Measurements from ENCODE around the gene OR51B4.
"Not testable (repeated sequence)": the region's sequence is repeated elsewhere in the genome, so short reads cannot be mapped to it uniquely, and the experiment has no call there.

OR51B4 gene

DNA sequence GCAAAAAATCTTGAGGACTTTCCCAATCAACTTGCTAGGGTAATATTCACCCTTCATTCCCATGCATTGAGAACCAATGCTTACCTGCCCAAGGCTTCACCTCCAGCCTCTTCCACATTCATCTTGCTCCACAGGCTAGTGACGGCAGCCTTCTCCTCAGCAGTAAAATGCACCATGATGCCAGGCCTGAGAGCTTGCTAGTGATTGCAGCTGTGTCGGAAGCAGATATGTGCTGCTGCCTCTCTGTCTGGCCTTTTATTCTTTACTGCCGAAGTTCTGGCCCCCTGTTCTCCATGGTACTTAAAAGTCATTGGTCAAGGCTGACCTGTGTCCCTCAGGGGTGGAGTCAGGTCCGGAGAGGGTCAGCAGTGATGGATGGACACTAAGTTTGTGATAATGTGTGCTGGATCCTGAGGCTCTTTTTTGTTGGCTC, 32.0 kb downstream of the OR51B4 start, which contains the start of gene HBE1:
TSS of gene HBE1 (minus strand) at position 231 of the 433 bp plus-strand sequence. CDS start at position 176, 55 bp downstream.
- DNase-seq = no peak

DNA sequence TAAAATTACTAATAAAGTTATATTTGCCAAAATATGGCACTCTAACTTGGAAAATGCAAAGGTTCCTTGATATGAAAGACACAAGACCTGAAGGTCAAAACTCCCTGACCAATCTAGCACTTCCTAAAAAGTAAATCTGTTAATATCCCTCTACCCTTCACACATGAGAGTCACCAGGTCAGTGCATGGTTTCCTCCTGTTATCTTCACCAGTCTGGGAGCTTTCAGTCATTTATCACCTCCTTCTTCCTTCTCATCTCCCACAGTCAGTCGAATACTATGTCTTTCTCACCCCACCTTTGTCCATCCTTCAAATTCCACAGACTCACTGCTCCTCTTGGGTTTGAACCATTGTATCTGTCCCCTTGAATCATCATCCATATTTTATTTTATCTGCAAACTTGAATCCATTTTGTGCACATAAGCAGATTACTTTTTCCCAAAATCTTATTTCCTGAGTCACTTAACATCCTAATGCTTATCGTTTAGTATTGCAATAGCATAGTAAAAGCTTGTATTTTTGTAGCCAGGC, 34.6 kb downstream of the OR51B4 start:
- DNase-seq = no peak

DNA sequence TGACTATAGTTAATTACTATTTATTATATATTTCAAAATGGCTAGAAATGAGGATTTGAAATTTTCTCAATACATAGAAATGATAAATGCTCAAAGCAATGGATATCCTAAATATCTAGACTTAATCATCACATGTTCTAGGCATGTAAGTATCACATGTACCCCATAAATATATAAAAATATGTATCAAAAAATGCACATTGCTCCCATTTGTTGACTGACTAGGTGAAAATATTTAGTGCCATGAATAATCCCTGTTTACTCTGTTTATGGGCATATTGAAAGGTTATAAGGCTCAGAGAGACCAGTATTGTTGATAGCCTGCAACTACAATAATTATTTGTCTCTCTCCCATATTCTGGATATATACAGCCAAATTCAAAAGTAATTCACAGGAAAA, 35.1 kb downstream of the OR51B4 start:
- no peak for DNase-seq

DNA sequence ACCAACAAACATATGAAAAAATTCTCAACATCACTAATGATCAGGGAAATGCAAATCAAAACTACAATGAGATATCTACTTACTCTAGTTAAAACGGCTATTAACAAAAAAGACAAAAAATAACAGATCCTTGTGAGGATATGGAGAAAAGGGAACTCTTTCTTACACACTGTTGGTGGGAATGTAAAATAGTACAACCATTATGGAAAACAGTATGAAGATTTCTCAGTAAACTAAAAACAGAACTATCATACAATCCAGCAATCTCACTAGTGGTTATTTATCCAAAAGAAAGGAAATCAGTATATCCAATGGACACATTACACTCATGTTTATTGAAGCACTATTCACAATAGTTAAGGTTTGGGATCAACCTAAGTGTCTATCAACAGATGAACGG, 35.9 kb downstream of the OR51B4 start:
- DNase-seq = no peak

DNA sequence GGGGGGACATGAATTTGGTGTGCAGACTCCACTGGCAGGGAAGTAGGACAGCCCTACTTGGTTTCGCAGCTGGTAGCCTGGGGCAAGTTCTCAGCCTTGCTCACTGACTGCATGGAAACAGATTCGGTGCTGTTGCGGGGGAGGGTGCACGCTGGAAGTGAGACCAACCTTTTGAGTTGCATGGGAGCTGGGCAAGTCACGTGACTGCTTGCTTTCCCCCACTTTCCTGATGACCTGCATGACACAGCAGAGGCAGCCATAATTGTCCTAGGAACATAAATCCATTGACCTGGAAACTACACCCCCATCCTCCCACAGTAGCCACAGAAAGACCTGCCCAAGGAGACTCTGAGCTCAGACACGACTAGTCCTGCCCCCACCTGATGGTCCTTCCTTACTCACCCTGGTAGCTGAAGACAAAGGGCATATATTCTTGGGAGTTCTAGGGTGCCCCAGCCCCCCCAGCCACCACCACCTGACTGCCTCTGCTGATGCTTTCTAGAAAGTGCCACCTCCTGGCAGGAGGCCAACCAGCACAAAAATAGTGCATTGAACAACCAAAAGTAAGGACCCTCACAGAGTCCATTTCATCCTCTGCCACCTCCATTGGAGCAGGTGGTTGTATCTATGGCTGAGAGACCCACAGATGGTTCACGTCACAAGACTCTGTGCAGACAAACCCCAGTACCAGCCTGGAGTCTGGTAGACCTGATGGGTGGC, 43.0 kb downstream of the OR51B4 start:
- no peak for DNase-seq

DNA sequence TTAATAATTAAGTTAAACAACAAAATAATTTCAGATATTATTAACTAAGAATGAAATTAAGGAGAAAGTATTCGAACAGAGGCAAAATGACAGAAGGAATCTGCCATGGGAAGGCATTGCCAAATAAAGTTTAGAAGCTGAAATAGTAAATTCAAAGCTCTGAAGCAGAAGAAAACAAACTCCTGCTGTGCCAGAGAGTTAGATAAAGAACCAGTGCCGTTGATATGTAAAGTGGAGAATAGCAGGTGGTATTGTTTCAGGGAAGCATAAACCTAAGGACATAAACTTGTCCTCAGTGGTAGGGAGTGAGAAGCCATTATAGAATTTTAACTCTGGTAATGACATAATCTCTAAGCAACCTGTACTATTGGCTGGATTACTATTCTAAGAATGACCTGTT, 44.5 kb downstream of the OR51B4 start:
- no peak for DNase-seq

DNA sequence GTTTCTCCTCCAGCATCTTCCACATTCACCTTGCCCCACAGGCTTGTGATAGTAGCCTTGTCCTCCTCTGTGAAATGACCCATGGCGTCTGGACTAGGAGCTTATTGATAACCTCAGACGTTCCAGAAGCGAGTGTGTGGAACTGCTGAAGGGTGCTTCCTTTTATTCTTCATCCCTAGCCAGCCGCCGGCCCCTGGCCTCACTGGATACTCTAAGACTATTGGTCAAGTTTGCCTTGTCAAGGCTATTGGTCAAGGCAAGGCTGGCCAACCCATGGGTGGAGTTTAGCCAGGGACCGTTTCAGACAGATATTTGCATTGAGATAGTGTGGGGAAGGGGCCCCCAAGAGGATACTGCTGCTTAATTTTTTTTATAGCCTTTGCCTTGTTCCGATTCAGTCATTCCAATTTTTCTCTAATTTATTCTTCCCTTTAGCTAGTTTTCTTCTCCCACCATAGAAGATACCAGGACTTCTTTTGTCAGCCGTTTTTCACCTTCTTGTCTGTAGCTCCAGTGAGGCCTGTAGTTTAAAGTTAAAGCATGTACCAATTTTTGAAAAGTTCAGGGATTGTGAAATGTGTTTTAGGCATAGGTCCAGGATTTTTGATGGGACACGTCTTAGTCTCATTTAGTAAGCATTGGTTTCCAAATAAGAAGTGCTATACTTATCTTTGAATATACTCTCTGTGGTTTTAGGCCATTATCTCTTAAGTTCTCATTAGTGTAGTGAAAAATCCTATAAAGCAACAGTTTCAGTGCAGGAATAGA, 46.9 kb downstream of the OR51B4 start, which contains the start of gene HBG2:
TSS of gene HBG2 (minus strand) at position 136 of the 768 bp plus-strand sequence. CDS start at position 83, 53 bp downstream.
- DNase-seq = not testable (repeated sequence)

DNA sequence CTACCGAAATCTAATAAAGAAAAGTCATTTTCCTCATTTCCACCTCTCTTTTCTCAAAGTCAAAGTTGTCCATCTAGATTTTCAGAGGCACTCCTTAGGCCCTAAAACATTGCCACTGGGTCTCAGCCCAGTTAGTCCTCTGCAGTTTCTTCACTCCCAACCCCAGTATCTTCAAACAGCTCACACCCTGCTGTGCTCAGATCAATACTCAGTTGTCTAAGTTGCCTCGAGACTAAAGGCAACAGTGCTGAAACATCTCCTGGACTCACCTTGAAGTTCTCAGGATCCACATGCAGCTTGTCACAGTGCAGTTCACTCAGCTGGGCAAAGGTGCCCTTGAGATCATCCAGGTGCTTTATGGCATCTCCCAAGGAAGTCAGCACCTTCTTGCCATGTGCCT, 47.7 kb downstream of the OR51B4 start:
- not testable (repeated sequence) for DNase-seq

DNA sequence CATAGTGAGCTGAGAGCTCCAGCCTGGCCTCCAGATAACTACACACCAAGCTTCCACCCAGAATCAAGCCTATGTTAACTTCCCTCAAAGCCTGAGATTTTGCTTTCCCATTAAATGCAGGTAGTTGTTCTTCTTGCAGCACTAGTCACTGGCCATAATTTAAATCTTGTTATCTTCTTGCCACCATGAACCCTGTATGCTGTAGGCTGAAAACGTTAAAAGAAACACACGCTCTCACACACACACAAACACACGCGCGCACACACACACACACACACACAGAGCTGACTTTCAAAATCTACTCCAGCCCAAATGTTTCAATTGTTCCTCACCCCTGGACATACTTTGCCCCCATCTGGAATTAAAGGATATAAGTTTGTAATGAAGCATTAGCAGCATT, 48.3 kb downstream of the OR51B4 start:
- DNase-seq = not testable (repeated sequence)

DNA sequence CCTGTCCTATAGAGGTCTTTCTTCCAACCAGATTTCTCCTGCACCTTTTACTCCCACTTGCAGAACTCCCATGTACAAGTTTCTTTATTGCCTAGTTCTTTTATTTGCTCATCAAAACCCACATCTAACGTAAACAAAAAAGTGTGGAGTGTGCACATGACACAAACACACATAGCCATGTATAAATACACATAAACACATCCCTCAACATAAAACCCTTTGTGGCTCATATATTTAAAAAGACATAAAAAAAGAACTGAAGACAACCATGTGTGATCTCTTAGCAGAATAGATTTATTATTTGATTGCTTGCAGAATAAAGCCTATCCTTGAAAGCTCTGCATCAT, 48.9 kb downstream of the OR51B4 start:
- no peak for DNase-seq

DNA sequence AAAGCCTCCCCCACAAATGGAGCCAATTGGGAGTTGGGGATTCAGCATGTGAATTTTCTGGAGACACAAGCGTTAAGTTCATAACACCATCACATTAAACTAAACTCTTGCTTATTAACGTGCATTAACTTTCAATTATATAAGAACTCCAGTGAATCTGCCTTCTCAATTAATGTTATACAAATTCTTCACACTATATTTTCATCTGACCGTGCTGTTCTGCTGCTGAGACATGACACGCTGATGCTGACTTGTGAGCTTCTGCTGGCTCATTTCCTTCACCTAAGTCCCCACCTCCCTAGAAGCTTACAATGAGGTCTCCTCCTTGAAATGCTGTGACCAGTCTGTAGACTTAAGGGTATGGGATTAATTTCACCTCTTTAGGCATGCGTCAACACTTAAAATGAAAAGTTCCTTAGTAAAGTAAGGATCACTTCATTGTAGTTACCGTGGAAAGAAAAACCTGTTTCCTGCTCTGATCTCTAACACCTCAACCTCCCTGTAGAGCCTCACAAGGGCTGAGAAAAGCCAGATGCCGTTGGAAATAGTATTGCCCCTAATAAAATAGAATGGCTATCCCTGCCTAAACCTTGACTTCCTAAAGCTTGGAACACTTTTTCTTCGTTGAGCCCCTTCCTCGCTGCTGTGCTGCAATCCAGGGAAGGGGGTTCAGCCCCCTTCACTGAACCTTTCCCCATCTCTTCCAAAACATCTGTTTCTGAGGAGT, 49.4 kb downstream of the OR51B4 start:
- DNase-seq = no peak

DNA sequence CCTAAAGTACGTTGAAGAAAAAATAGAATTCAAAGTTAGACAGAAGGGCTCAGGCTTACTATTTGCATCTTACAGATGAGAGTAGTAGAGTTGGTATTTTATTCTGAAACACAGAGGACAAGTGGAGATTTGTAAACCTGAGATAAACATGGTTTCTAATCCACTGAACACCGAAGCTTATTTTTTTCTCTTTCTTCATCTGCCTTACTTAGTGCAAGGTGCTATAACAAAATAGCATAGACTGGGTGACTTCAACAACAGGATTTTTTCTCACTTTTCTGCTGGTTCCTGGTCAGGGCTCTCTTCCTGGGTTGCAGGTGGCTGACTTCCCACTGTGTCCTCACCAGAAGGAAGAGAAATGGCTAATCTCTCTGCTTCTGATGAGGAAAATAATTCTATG, 50.0 kb downstream of the OR51B4 start:
- DNase-seq = no peak

Data from activated CD4-positive, alpha-beta T cell treated with anti-CD3 and anti-CD28 coated beads for 48 hours (primary cell).